Trophoblast cell (in vitro differentiated cells and primary cell): ENCODE results near the gene ARMC3.

ENCODE experiments used
- DNase-seq, 2 donors: peaks; one replicate each; pipeline ENCODE4 v3.0.0-alpha.2; 2016
- H2AFZ ChIP-seq: 2 replicates; pipeline ENCODE4 v1.6.1; 2013; ENCODE audit warnings: low read length, moderate library complexity, mild to moderate bottlenecking; ENCODE audit not compliant: insufficient read depth, poor library complexity
- H2AK5ac ChIP-seq: 2 replicates; pipeline ENCODE4 v1.6.1; 2013; ENCODE audit warnings: mild to moderate bottlenecking, low read length
- H2BK120ac ChIP-seq: 2 replicates; pipeline ENCODE4 v1.6.1; 2013; ENCODE audit warnings: low read length, mild to moderate bottlenecking, moderate library complexity; ENCODE audit not compliant: insufficient read depth, poor library complexity
- H2BK12ac ChIP-seq: 2 replicates; pipeline ENCODE4 v1.6.1; 2013; ENCODE audit warnings: mild to moderate bottlenecking, low read length, moderate library complexity
- H2BK5ac ChIP-seq: 2 replicates; pipeline ENCODE4 v1.6.1; 2013; ENCODE audit warnings: low read length, low read depth, moderate library complexity, mild to moderate bottlenecking; ENCODE audit not compliant: poor library complexity
- H3K14ac ChIP-seq: 2 replicates; pipeline ENCODE4 v1.6.1; 2013; ENCODE audit warnings: mild to moderate bottlenecking, low read length
- H3K18ac ChIP-seq: 2 replicates; pipeline ENCODE4 v1.6.1; 2013; ENCODE audit warnings: mild to moderate bottlenecking, low read length
- H3K23ac ChIP-seq: 2 replicates; pipeline ENCODE4 v1.6.1; 2013; ENCODE audit warnings: low read length
- H3K27ac ChIP-seq: 2 replicates; pipeline ENCODE4 v1.5.1; 2013; ENCODE audit warnings: low read depth, mild to moderate bottlenecking, inconsistent platforms, low read length, moderate library complexity
- H3K27me3 ChIP-seq: 2 replicates; pipeline ENCODE4 v1.6.1; 2013; ENCODE audit warnings: inconsistent platforms, mild to moderate bottlenecking, low read length, moderate library complexity; ENCODE audit not compliant: insufficient read depth
- H3K36me3 ChIP-seq, 2 experiments: 1 replicate in 1 of 2; 2 replicates in 1 of 2; pipeline ENCODE4 v1.6.1; 2013; ENCODE audit warnings: low read length in 2 of 2, mild to moderate bottlenecking in 2 of 2, moderate library complexity in 1 of 2; ENCODE audit not compliant: insufficient read depth in 2 of 2, control insufficient read depth in 1 of 2
- H3K4ac ChIP-seq: 2 replicates; pipeline ENCODE4 v1.6.1; 2013; ENCODE audit warnings: low read depth, mild to moderate bottlenecking, low read length, moderate library complexity
- H3K4me1 ChIP-seq, 2 experiments: 1 replicate in 1 of 2; 2 replicates in 1 of 2; pipeline ENCODE4 v1.6.1; 2013; ENCODE audit warnings: low read length in 2 of 2, mild to moderate bottlenecking in 2 of 2, moderate library complexity in 1 of 2; ENCODE audit not compliant: insufficient read depth in 2 of 2, control insufficient read depth in 1 of 2
- H3K4me2 ChIP-seq: 2 replicates; pipeline ENCODE4 v1.6.1; 2013; ENCODE audit warnings: inconsistent platforms, mild to moderate bottlenecking, low read length, moderate library complexity
- H3K4me3 ChIP-seq: 2 replicates; pipeline ENCODE4 v1.5.1; 2013; ENCODE audit warnings: mild to moderate bottlenecking, low read depth, low read length, inconsistent platforms
- H3K79me1 ChIP-seq: one replicate; pipeline ENCODE4 v1.6.1; 2013; ENCODE audit warnings: low read length
- H3K79me2 ChIP-seq: 2 replicates; pipeline ENCODE4 v1.6.1; 2013; ENCODE audit warnings: low read length, mild to moderate bottlenecking; ENCODE audit not compliant: control insufficient read depth, insufficient read depth, poor library complexity
- H3K9ac ChIP-seq: 2 replicates; pipeline ENCODE4 v1.6.1; 2013; ENCODE audit warnings: mild to moderate bottlenecking, low read length
- H3K9me3 ChIP-seq: 2 replicates; pipeline ENCODE4 v1.6.1; 2013; ENCODE audit warnings: low read depth, mild to moderate bottlenecking, control low read depth, inconsistent platforms, low read length; ENCODE audit not compliant: insufficient read depth
- H4K12ac ChIP-seq: 2 replicates; pipeline ENCODE4 v1.6.1; 2013; ENCODE audit warnings: low read depth, mild to moderate bottlenecking, low read length, moderate library complexity
- H4K8ac ChIP-seq: 2 replicates; pipeline ENCODE4 v1.6.1; 2013; ENCODE audit warnings: low read depth, mild to moderate bottlenecking, low read length, moderate library complexity
- H4K91ac ChIP-seq: one replicate; pipeline ENCODE4 v1.6.1; 2013; ENCODE audit warnings: low read depth, mild to moderate bottlenecking, low read length, moderate library complexity
- WGBS: extraction: QIAGEN DNeasy Blood & Tissue Kit; methylation state at CpG from one replicate; pipeline ENCODE4 v1.1.7; 2013; ENCODE audit warnings: missing lambda C conversion rate; ENCODE audit not compliant: insufficient read length, insufficient coverage; ENCODE audit errors: extremely low coverage; 5-methylcytosine and 5-hydroxymethylcytosine counted together

ARMC3 gene

GRCh38 chr10:23016636-23017035, 88.8 kb downstream of the ARMC3 start:
- Histone ChIP-seq H3K36me3 (no peaks in the 10 kb centered on the region), H3K4me2 (no peak overlapping the region), H2AK5ac (no peak overlapping the region), H2BK12ac (no peak overlapping the region), H3K14ac (no peak overlapping the region), H3K4me1 (no peaks in the 10 kb centered on the region), H2AFZ (no peak overlapping the region), H3K9me3 (no peaks in the 10 kb centered on the region), H3K9ac (no peak overlapping the region), H3K4ac (no peak overlapping the region), H2BK120ac (no peak overlapping the region), H3K4me3 (no peak overlapping the region), H3K18ac (no peak overlapping the region), H2BK5ac (no peak overlapping the region), H3K27ac (no peak overlapping the region), H3K23ac (no peak overlapping the region), H3K79me2 (no peaks in the 10 kb centered on the region), H4K91ac (no peak overlapping the region), H4K12ac (no peak overlapping the region), H3K79me1 (no peaks in the 10 kb centered on the region), H4K8ac (no peak overlapping the region), H3K27me3 (no peaks in the 10 kb centered on the region)
- DNase-seq = peak in 1 of 2 donors; percentile 8
- WGBS = no CpG with 5 or more reads among the region's 3 CpGs

GRCh38 chr10:23019633-23020032, 91.8 kb downstream of the ARMC3 start:
- Histone ChIP-seq H4K12ac (no peak overlapping the region), H2BK5ac (no peak overlapping the region)

GRCh38 chr10:23021430-23021829, 93.6 kb downstream of the ARMC3 start:
- Histone ChIP-seq H3K4ac (no peak overlapping the region), H3K36me3 (no peaks in the 10 kb centered on the region), H2BK120ac (no peak overlapping the region), H4K12ac (no peak overlapping the region), H2BK5ac (no peak overlapping the region), H3K27me3 (no peaks in the 10 kb centered on the region), H3K9me3 (peaks cover 1% of the 10 kb centered on the region), H3K18ac (no peak overlapping the region), H2BK12ac (no peak overlapping the region), H3K23ac (no peak overlapping the region), H2AK5ac (no peak overlapping the region), H2AFZ (no peak overlapping the region), H3K79me1 (no peaks in the 10 kb centered on the region), H4K8ac (no peak overlapping the region), H3K14ac (no peak overlapping the region), H3K4me1 (no peaks in the 10 kb centered on the region), H3K27ac (no peak overlapping the region), H3K9ac (no peak overlapping the region), H3K4me3 (no peak overlapping the region), H4K91ac (no peak overlapping the region), H3K79me2 (no peaks in the 10 kb centered on the region), H3K4me2 (no peak overlapping the region)
- no CpG with 5 or more reads among the region's 2 CpGs for WGBS
- DNase-seq = no peak

More at GRCh38 chr10:23019633-23020032, 91.8 kb downstream of the ARMC3 start:
- DNase-seq = peak; percentile 33 to 75
- H3K9ac ChIP-seq = no peak overlapping the region
- H3K27me3 ChIP-seq = no peaks in the 10 kb centered on the region
- H3K79me2 ChIP-seq = no peaks in the 10 kb centered on the region
- H2AFZ ChIP-seq = no peak overlapping the region
- H2AK5ac ChIP-seq = no peak overlapping the region
- no peak overlapping the region for H3K23ac ChIP-seq
- no peak overlapping the region for H3K27ac ChIP-seq
- H3K4me2 ChIP-seq = no peak overlapping the region
- no peaks in the 10 kb centered on the region for H3K79me1 ChIP-seq
- H4K91ac ChIP-seq = no peak overlapping the region
- H3K18ac ChIP-seq = no peak overlapping the region
- peaks cover 1% of the 10 kb centered on the region for H3K9me3 ChIP-seq
- H3K4ac ChIP-seq = no peak overlapping the region
- H2BK12ac ChIP-seq = no peak overlapping the region
- no peak overlapping the region for H4K8ac ChIP-seq
- H3K36me3 ChIP-seq = no peaks in the 10 kb centered on the region
- no peak overlapping the region for H3K14ac ChIP-seq
- H3K4me1 ChIP-seq = no peaks in the 10 kb centered on the region
- no peak overlapping the region for H2BK120ac ChIP-seq
- no CpG with 5 or more reads among the region's 6 CpGs for WGBS
- no peak overlapping the region for H3K4me3 ChIP-seq

GRCh38 chr10:23024002-23024401, 96.1 kb downstream of the ARMC3 start:
- no peak overlapping the region for H2AK5ac ChIP-seq
- H2BK5ac ChIP-seq = no peak overlapping the region
- no peaks in the 10 kb centered on the region for H3K79me1 ChIP-seq
- H3K27ac ChIP-seq = no peak overlapping the region
- H3K18ac ChIP-seq = no peak overlapping the region
- no peak overlapping the region for H3K4me3 ChIP-seq
- H4K91ac ChIP-seq = no peak overlapping the region
- H3K9me3 ChIP-seq = peaks cover 3% of the 10 kb centered on the region
- WGBS = no CpG with 5 or more reads among the region's 2 CpGs
- H2AFZ ChIP-seq = no peak overlapping the region
- H3K36me3 ChIP-seq = no peaks in the 10 kb centered on the region
- H3K4me2 ChIP-seq = no peak overlapping the region
- DNase-seq = peak in 1 of 2 donors; percentile 47
- no peak overlapping the region for H3K14ac ChIP-seq
- H3K4ac ChIP-seq = no peak overlapping the region
- no peak overlapping the region for H4K8ac ChIP-seq
- no peak overlapping the region for H2BK120ac ChIP-seq
- no peak overlapping the region for H3K9ac ChIP-seq
- H2BK12ac ChIP-seq = no peak overlapping the region
- no peak overlapping the region for H3K23ac ChIP-seq
- no peaks in the 10 kb centered on the region for H3K4me1 ChIP-seq
- no peaks in the 10 kb centered on the region for H3K79me2 ChIP-seq
- no peaks in the 10 kb centered on the region for H3K27me3 ChIP-seq
- no peak overlapping the region for H4K12ac ChIP-seq
